SKM-1 (cell line): ENCODE results near the gene ADIPOR1.

Source experiments
- DNase-seq: peaks from one replicate; lab custom pipeline; 2025; ENCODE audit not compliant: unreplicated experiment; lab: John Stamatoyannopoulos, UW

ADIPOR1 gene

DNA sequence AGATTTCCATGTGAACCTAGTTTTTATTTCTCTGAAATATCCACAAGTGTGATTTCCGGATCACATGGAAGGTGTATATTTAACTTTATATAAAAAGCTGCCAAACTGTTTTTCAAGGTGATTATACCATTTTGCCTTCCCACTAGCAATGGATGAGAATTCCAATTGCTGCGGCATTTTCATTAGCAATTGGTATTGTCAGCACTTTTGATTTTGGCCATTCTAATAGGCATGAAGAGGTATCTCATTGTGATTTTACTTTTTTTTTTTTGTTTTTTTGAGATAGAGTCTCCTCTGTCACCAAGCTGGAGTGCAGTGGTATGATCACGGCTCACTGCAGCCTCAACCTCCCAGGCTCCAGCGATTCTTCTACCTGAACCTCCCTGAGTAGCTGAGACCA lies 13.9 kb upstream of the ADIPOR1 start:
- no peak for DNase-seq

- peak; percentile 100 for DNase-seq
These were observed 10.8 kb upstream of the ADIPOR1 start for GRCh38 chr1:202968895-202969295.

GRCh38 chr1:202968351-202968750 lies 10.2 kb upstream of the ADIPOR1 start:
- no peak for DNase-seq

DNA sequence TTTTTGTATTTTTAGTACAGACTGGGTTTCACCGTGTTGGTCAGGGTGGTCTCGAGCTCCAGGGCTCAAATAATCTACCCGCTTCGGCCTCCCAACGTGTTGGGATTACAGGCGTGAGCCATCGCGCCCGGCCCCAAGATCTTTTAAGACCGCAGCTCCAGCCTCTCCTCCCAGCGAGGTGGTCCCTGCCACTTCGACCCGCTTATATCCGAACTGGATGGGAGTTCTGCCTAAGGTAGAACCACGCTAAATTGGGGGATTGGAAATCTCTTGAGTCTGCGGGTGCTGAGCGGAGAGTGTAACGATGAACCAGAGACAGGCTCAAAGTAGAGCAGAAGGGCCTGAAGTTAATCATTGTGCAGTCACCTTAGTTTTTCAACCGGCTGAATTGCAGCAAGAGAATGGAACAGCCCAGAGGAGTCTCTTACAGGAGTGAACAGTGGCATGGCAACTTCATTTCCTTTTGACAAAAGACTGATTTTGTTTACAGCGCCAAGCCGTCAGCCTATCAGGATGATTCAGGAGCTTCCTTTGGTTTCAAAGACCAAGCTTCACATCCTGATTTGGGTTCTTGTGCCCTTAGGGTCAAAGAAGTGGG lies 9.7 kb upstream of the ADIPOR1 start:
- DNase-seq: no peak

GRCh38 chr1:202966006-202966898 lies 8.1 kb upstream of the ADIPOR1 start:
- no peak for DNase-seq

GRCh38 chr1:202965422-202965821 lies 7.3 kb upstream of the ADIPOR1 start:
- no peak for DNase-seq

- DNase-seq: no peak
These were observed 6.8 kb upstream of the ADIPOR1 start for GRCh38 chr1:202964791-202965410.

- DNase-seq: no peak
These were observed 3.2 kb upstream of the ADIPOR1 start for GRCh38 chr1:202961220-202961880.

GRCh38 chr1:202959276-202959620 lies 1.1 kb upstream of the ADIPOR1 start:
- DNase-seq: no peak

- no peak for DNase-seq
These were observed 598 bp upstream of the ADIPOR1 start for GRCh38 chr1:202958544-202959275.

GRCh38 chr1:202956969-202957368 lies 1.1 kb downstream of the ADIPOR1 start:
- no peak for DNase-seq

GRCh38 chr1:202954057-202954745 lies 3.9 kb downstream of the ADIPOR1 start:
- no peak for DNase-seq

DNA sequence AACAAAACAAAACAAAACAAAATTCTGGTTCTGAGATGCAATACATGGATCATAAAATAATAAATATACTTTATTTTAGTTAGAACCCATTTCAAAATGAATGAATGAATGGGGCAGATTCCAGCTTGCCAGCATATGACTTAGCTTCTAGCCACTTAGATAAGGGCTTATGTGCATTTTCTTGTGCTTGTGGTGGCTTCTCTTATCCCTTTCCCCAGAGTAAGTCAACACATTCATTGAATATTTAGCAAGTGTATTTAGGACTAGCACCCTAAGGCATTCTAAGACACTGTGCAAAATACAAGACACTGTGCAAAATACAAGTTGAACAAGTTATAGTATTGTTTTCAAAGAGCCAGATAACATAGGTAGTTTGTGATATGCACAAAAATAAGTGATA lies 4.7 kb downstream of the ADIPOR1 start:
- no peak for DNase-seq

- peak; percentile 98 for DNase-seq
These were observed 5.3 kb downstream of the ADIPOR1 start for GRCh38 chr1:202952818-202953217.

DNA sequence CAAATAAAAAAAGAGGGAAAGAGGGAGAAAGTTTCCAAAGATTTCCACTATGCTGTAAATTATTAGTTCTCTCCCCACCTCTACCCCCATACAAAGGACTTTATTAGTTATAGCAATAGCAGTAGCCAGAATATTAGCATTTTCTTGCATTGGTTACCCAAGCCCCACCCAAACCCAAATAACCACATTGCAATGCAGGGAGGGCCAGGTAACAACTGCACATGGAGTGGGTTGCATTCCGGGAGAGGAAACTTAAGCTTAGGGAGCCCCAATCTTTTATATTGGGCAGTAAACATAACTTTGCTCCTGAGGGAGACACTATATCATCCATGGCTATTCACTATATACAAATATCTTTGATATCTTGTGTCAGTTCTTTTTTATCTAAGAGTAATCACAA lies 6.0 kb downstream of the ADIPOR1 start:
- no peak for DNase-seq

DNA sequence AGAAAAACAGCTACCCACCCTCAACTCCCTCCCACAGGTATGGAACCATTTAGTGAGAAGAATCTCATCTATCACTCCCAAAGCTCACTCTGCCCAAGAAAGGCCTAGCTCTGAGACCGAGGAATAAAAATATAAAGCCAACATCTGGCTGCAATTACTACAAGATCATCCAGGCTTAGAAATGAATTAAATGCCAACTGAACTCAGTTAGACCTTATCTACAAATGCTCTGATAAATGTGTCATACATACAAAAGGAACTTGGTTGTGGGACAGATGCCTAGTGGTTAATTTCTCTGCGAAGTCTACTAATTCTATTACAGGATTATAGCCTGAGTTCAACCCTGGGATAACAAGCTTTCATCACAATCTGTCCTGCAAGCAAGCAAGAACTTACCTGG lies 6.7 kb downstream of the ADIPOR1 start:
- DNase-seq: no peak

- DNase-seq: no peak
These were observed 12.6 kb downstream of the ADIPOR1 start for GRCh38 chr1:202945483-202945882.

GRCh38 chr1:202944438-202944921 lies 13.6 kb downstream of the ADIPOR1 start:
- DNase-seq: no peak

- no peak for DNase-seq
These were observed 15.7 kb downstream of the ADIPOR1 start for GRCh38 chr1:202942426-202942825.

GRCh38 chr1:202941372-202941771 lies 16.7 kb downstream of the ADIPOR1 start:
- DNase-seq: no peak
